Caco-2 (cell line): ENCODE results near the gene TMEM97. TPM values are rescaled to one million over a fixed set of nuclear protein-coding genes. Genes with fewer than 3 reads are reported as not detected.

ENCODE experiments used
- BruUV-seq: library from RNA; stranded (reverse); fragments of 400-500 nt; replicated peaks from 2 replicates; lab custom pipeline; 2021; lab: Mats Ljungman, UMichigan
- CTCF ChIA-PET: fragments of 300-600 bp; sonication (Branson Sonifier 250); formaldehyde crosslinking; loops from one replicate; lab custom pipeline; 2022; ENCODE audit warnings: antibody characterized with exemption; lab: Charles Lee
- POLR2A ChIA-PET: fragments of 300-600 bp; sonication (Branson Sonifier 250); formaldehyde crosslinking; loops from one replicate; lab custom pipeline; 2022; ENCODE audit warnings: antibody characterized with exemption; lab: Charles Lee
- DNase-seq, 2 experiments: peaks; one replicate each; pipeline versions ENCODE4 v3.0.0 to v3.0.0-alpha.2; 2020 to 2022
- H3K27me3 ChIP-seq: replicated peaks from 2 replicates; pipeline ENCODE4 v1.6.0; 2011; ENCODE audit warnings: low read length; ENCODE audit not compliant: control insufficient read depth, insufficient read depth
- H3K36me3 ChIP-seq: 2 replicates; pipeline ENCODE4 v1.5.1; 2011; ENCODE audit warnings: low read length; ENCODE audit not compliant: control insufficient read depth, insufficient read depth
- H3K4me1 ChIP-seq: fragments of 250-450 bp; sonication (Bioruptor Pico); 2 replicates; pipeline ENCODE4 v1.5.1; 2020; ENCODE audit warnings: mild to moderate bottlenecking
- H3K4me3 ChIP-seq: 2 replicates; pipeline ENCODE4 v1.5.1; 2011; ENCODE audit warnings: low read depth, mild to moderate bottlenecking, control low read depth, low read length
- H3K9me3 ChIP-seq: fragments of 250-450 bp; sonication (Bioruptor Pico); 2 replicates; pipeline ENCODE4 v1.5.1; 2020; ENCODE audit warnings: mild to moderate bottlenecking, moderate library complexity
- H3K27ac Mint-ChIP-seq: one replicate; pipeline ENCODE4 v1.8.0; 2022; ENCODE audit warnings: mixed read lengths; ENCODE audit not compliant: unreplicated experiment
- H3K27me3 Mint-ChIP-seq: one replicate; pipeline ENCODE4 v1.8.0; 2022; ENCODE audit warnings: mixed read lengths; ENCODE audit not compliant: insufficient read depth, unreplicated experiment
- H3K36me3 Mint-ChIP-seq: one replicate; pipeline ENCODE4 v1.8.0; 2022; ENCODE audit warnings: mild to moderate bottlenecking, mixed read lengths; ENCODE audit not compliant: insufficient read depth, unreplicated experiment
- H3K4me1 Mint-ChIP-seq: one replicate; pipeline ENCODE4 v1.8.0; 2022; ENCODE audit warnings: low read depth, mixed read lengths; ENCODE audit not compliant: unreplicated experiment
- H3K4me3 Mint-ChIP-seq: one replicate; pipeline ENCODE4 v1.8.0; 2022; ENCODE audit warnings: mild to moderate bottlenecking, moderate library complexity, mixed read lengths; ENCODE audit not compliant: unreplicated experiment
- H3K9me3 Mint-ChIP-seq: one replicate; pipeline ENCODE4 v1.8.0; 2022; ENCODE audit warnings: mixed read lengths; ENCODE audit not compliant: unreplicated experiment
- intact Hi-C: fragments of 100-400 bp; cut with micrococcal nuclease; formaldehyde crosslinking; loops from one replicate; pipeline ENCODE4 v1.10.0; 2022; ENCODE audit not compliant: unreplicated experiment
- total RNA-seq: library from RNA; stranded (reverse); gene quantifications from 2 replicates; pipeline ENCODE4 v1.2.3, GENCODE V29; 2022
- TF ChIP-seq, protein P1 (sequence below), 2 experiments: fragments of 200-600 bp in 1 of 2; IDR thresholded peaks; 1 replicate in 1 of 2; 2 replicates in 1 of 2; pipeline versions ENCODE4 v1.5.1 to v1.8.0; 2011 to 2022; ENCODE audit warnings: antibody characterized with exemption in 1 of 2, control low read depth in 1 of 2, inconsistent platforms in 1 of 2, low read depth in 1 of 2, low read length in 1 of 2, mild to moderate bottlenecking in 1 of 2, moderate library complexity in 1 of 2; ENCODE audit not compliant: insufficient read depth in 1 of 2, severe bottlenecking in 1 of 2, unreplicated experiment in 1 of 2

Gene TMEM97
- total RNA-seq, 1 experiment from 2014 or later, result 342 TPM

DNA sequence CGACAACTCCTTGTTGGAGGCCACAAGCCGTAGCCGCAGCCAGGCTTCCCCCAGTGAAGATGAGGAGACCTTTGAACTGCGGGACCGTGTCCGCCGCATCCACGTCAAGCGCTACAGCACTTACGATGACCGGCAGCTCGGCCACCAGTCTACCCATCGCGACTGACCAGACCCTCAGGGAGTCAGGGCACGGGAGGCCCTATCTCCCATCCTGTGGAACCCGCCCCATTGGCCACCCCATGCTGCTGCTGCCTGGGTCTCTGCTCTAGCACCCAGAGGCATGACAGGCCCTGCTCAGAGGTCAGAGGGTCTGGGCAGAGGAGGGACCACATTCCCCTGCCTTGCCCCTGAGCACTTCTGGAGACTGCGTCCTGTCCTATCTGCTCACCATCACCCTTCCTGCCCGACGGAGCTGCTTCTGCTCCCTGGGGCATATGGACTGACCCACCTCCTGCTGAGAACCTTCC is 25.5 kb downstream of the TMEM97 start:
- CTCF ChIA-PET, result interaction anchor here (1.0 to 1.6 kb wide), 5 partner anchors 9 to 72 kb away, joined by 3 to 5 read pairs (median 3); partner anchors contain the start of genes IFT20, POLDIP2, TNFAIP1 and VTN
- no TSS peak for BruUV-seq

GRCh38 chr17:28345419-28346198 is 26.6 kb downstream of the TMEM97 start:
- peaks cover 91% of the 10 kb centered on the region for H3K36me3 Mint-ChIP-seq
- ChIA-PET POLR2A (interaction anchor here (1.1 to 3.3 kb wide), 5 partner anchors 10 to 282 kb away, joined by 3 to 42 read pairs (median 10); partner anchors contain the start of genes IFT20, POLDIP2, TNFAIP1 and VTN), CTCF (interaction anchor here (0.9 to 2.0 kb wide), 5 partner anchors 10 to 112 kb away, joined by 3 to 13 read pairs (median 3); partner anchors contain the start of genes IFT20, POLDIP2, TNFAIP1 and VTN)
- no peaks in the 10 kb centered on the region for H3K9me3 ChIP-seq
- TF ChIP-seq, protein P1, sequence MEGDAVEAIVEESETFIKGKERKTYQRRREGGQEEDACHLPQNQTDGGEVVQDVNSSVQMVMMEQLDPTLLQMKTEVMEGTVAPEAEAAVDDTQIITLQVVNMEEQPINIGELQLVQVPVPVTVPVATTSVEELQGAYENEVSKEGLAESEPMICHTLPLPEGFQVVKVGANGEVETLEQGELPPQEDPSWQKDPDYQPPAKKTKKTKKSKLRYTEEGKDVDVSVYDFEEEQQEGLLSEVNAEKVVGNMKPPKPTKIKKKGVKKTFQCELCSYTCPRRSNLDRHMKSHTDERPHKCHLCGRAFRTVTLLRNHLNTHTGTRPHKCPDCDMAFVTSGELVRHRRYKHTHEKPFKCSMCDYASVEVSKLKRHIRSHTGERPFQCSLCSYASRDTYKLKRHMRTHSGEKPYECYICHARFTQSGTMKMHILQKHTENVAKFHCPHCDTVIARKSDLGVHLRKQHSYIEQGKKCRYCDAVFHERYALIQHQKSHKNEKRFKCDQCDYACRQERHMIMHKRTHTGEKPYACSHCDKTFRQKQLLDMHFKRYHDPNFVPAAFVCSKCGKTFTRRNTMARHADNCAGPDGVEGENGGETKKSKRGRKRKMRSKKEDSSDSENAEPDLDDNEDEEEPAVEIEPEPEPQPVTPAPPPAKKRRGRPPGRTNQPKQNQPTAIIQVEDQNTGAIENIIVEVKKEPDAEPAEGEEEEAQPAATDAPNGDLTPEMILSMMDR (IDR thresholded peaks at IDR 0.05; ENCODE audit: insufficient read depth in 1 of 2, low read depth in 1 of 2, low read length in 1 of 2, severe bottlenecking in 1 of 2, unreplicated experiment in 1 of 2), result no peak
- peak overlapping the region; percentile 1 for H3K27ac Mint-ChIP-seq
- H3K4me1 Mint-ChIP-seq, result peaks cover 8% of the 10 kb centered on the region
- no peak for DNase-seq
- no peak overlapping the region for H3K4me3 ChIP-seq
- no peak overlapping the region for H3K4me3 Mint-ChIP-seq
- no peaks in the 10 kb centered on the region for H3K27me3 Mint-ChIP-seq
- BruUV-seq, result TSS peak; percentile 2
- H3K27me3 ChIP-seq, result no peaks in the 10 kb centered on the region
- H3K9me3 Mint-ChIP-seq, result no peaks in the 10 kb centered on the region
- intact Hi-C loops, result no loop called here
- H3K36me3 ChIP-seq, result peaks cover 27% of the 10 kb centered on the region
- H3K4me1 ChIP-seq, result peaks cover 22% of the 10 kb centered on the region

More for the DNA sequence above, 25.5 kb downstream of the TMEM97 start:
- H3K27me3 ChIP-seq, result no peaks in the 10 kb centered on the region
- no peaks in the 10 kb centered on the region for H3K9me3 Mint-ChIP-seq
- TF ChIP-seq, protein P1 (IDR thresholded peaks at IDR 0.05; ENCODE audit: insufficient read depth in 1 of 2, low read depth in 1 of 2, low read length in 1 of 2, severe bottlenecking in 1 of 2, unreplicated experiment in 1 of 2), result no peak
- H3K4me3 Mint-ChIP-seq, result no peak overlapping the region
- peaks cover 27% of the 10 kb centered on the region for H3K36me3 ChIP-seq
- no peak overlapping the region for H3K4me3 ChIP-seq
- POLR2A ChIA-PET, result interaction anchor here (0.9 to 1.3 kb wide), 2 partner anchors 9 to 13 kb away, joined by 5 to 11 read pairs; partner anchors contain the start of genes IFT20, POLDIP2 and TNFAIP1
- no peak overlapping the region for H3K27ac Mint-ChIP-seq
- H3K36me3 Mint-ChIP-seq, result peaks cover 91% of the 10 kb centered on the region
- no peaks in the 10 kb centered on the region for H3K9me3 ChIP-seq
- H3K27me3 Mint-ChIP-seq, result no peaks in the 10 kb centered on the region
- peaks cover 22% of the 10 kb centered on the region for H3K4me1 ChIP-seq
- peaks cover 8% of the 10 kb centered on the region for H3K4me1 Mint-ChIP-seq
- intact Hi-C loops, result no loop called here
- peak in 1 of 2 experiments; percentile 52 for DNase-seq

GRCh38 chr17:28346199-28346580 is 27.2 kb downstream of the TMEM97 start:
- Mint-ChIP-seq H3K9me3 (no peaks in the 10 kb centered on the region), H3K27me3 (no peaks in the 10 kb centered on the region), H3K36me3 (peaks cover 91% of the 10 kb centered on the region)

More at GRCh38 chr17:28346199-28346580, 27.2 kb downstream of the TMEM97 start:
- BruUV-seq, result no TSS peak
- intact Hi-C loops, result no loop called here
- Histone ChIP-seq H3K27me3 (no peaks in the 10 kb centered on the region), H3K9me3 (no peaks in the 10 kb centered on the region), H3K36me3 (peaks cover 29% of the 10 kb centered on the region), H3K4me3 (no peak overlapping the region), H3K4me1 (peaks cover 22% of the 10 kb centered on the region)
- CTCF ChIA-PET, result interaction anchor here (0.9 to 2.4 kb wide), 6 partner anchors 10 to 113 kb away, joined by 3 to 13 read pairs (median 5); partner anchors contain the start of genes IFT20, POLDIP2, TNFAIP1 and VTN
- Mint-ChIP-seq H3K4me3 (no peak overlapping the region), H3K27ac (peak overlapping the region; percentile 1), H3K4me1 (peaks cover 8% of the 10 kb centered on the region)
- POLR2A ChIA-PET, result interaction anchor here (1.1 to 3.3 kb wide), 5 partner anchors 10 to 282 kb away, joined by 3 to 42 read pairs (median 10); partner anchors contain the start of genes IFT20, POLDIP2, TNFAIP1 and VTN
- no peak for DNase-seq
- TF ChIP-seq, protein P1 (IDR thresholded peaks at IDR 0.05; ENCODE audit: insufficient read depth in 1 of 2, low read depth in 1 of 2, low read length in 1 of 2, severe bottlenecking in 1 of 2, unreplicated experiment in 1 of 2), result no peak
